GM21576 (cell line): ENCODE measurements around the gene CRY2.

ENCODE experiments used
- ATAC-seq: cut with Tn5 transposase; IDR thresholded peaks from one replicate; pipeline ENCODE4 v1.9.1; 2021; ENCODE audit warnings: mild to moderate bottlenecking, moderate library complexity; ENCODE audit not compliant: unreplicated experiment

Gene CRY2

GRCh38 chr11:45846174-45846675 lies 1.1 kb upstream of the CRY2 start:
- ATAC-seq, result no peak

- ATAC-seq, result peak; percentile 8
Observed at GRCh38 chr11:45847911-45848316, 639 bp downstream of the CRY2 start.

GRCh38 chr11:45848654-45849081 lies 1.4 kb downstream of the CRY2 start:
- no peak for ATAC-seq

GRCh38 chr11:45850446-45850845 lies 3.2 kb downstream of the CRY2 start:
- ATAC-seq, result no peak

GRCh38 chr11:45851228-45851627 lies 4.0 kb downstream of the CRY2 start:
- no peak for ATAC-seq

- no peak for ATAC-seq
Observed at GRCh38 chr11:45852018-45852711, 4.9 kb downstream of the CRY2 start.

- peak; percentile 66 for ATAC-seq
Observed at GRCh38 chr11:45852712-45853101, 5.4 kb downstream of the CRY2 start.

GRCh38 chr11:45853332-45854219 lies 6.3 kb downstream of the CRY2 start:
- ATAC-seq, result no peak

GRCh38 chr11:45855308-45855707 lies 8.0 kb downstream of the CRY2 start:
- ATAC-seq, result no peak

GRCh38 chr11:45856044-45856468 lies 8.8 kb downstream of the CRY2 start:
- no peak for ATAC-seq

- no peak for ATAC-seq
Observed at GRCh38 chr11:45857961-45858474, 10.7 kb downstream of the CRY2 start.

GRCh38 chr11:45858751-45859398 lies 11.6 kb downstream of the CRY2 start:
- ATAC-seq, result no peak

GRCh38 chr11:45859661-45860140 lies 12.4 kb downstream of the CRY2 start:
- ATAC-seq, result no peak

GRCh38 chr11:45860348-45860747 lies 13.1 kb downstream of the CRY2 start:
- no peak for ATAC-seq

- no peak for ATAC-seq
Observed at GRCh38 chr11:45860764-45861510, 13.7 kb downstream of the CRY2 start.

GRCh38 chr11:45864041-45864440 lies 16.8 kb downstream of the CRY2 start:
- ATAC-seq, result no peak

GRCh38 chr11:45869551-45869950 lies 22.3 kb downstream of the CRY2 start:
- no peak for ATAC-seq

- no peak for ATAC-seq
Observed at GRCh38 chr11:45870706-45871105, 23.4 kb downstream of the CRY2 start.

GRCh38 chr11:45871638-45872037 lies 24.4 kb downstream of the CRY2 start:
- ATAC-seq, result no peak

GRCh38 chr11:45872651-45873356 lies 25.5 kb downstream of the CRY2 start:
- ATAC-seq, result no peak
